Posterior vena cava (tissue), 2 donors: ENCODE results near the gene ZNF708. TPM values are rescaled to one million over a fixed set of nuclear protein-coding genes. Genes with fewer than 3 reads are reported as not detected.
"Not testable (repeated sequence)": the region's sequence is repeated elsewhere in the genome, so short reads cannot be mapped to it uniquely, and the experiment has no call there.

ENCODE experiments used
- DNase-seq: peaks from one replicate; pipeline ENCODE4 v3.0.0-alpha.2; 2020; ENCODE audit warnings: low spot score
- intact Hi-C, 2 donors: fragments of 100-400 bp; cut with DNase I; formaldehyde crosslinking; loops; one replicate each; pipeline versions ENCODE4 v1.14.1 to v1.14.2; 2022 to 2023
- long read RNA-seq, 2 donors: library from polyadenylated mRNA; unstranded; transcript quantifications; one replicate each; pipeline ENCODE4 v2.0.0, GENCODE V29; 2020 to 2021
- total RNA-seq, 2 donors: library from RNA; stranded (reverse); fragmentation: NEBNext Ultra II Directional; extraction: Animal tissue kit (Norgen Biotek cat#: 25700); gene quantifications; one replicate each; pipeline ENCODE4 v1.2.1, GENCODE V29; 2021
- donor health status: DM: yes; HTN: yes; CAD: no.
- donor health status: DM: yes; HTN: yes; CAD: no.

The ZNF708 gene
- 10 to 100 TPM; 14.1 to 14.9 TPM for total RNA-seq
- long read RNA-seq, donor 1: 0 reads
- long read RNA-seq, donor 2, partial matches to known transcripts: 1 of 3 reads
- long read RNA-seq, donor 2, other reads (novel, unspliced or antisense): 2 of 3 reads

DNA sequence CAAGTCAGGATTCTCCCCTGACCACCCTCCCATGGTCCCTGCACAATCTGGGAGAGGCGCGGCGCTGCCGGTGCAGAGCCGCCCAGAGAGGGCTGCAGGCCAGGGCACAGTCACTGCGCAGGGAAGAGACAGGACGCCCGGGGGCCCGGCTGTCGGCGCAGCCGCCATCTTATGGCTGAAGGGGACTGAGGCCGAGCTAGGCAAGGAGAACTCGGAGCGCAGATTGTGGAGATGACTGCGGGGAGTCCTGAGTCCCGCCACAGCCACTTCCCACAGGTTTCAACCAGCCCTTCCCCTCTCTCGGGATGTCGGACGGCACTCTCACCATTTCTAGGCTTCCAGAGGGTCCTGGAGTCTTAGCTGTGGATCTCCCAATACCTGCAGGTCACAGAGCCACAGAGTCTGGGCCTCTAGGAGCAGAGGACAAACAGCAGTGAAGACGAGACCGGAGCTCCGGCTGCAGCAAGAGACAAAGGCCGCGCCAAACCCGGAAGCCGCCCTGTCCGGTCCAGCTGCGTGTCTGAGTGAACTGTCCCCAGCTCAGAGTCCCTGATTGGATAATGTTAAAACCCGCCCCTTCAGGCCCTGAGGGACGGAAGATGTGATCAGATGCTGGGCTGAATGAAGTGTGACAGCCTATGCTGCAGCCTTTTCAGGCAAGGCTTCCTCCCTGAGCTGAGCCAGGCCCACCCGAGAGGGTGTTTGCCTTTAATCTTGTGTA lies at the start of gene ZNF708:
Gene ZNF708 (minus strand): TSS at position 526 of the 721 bp plus-strand sequence. CDS start 198 bp downstream, at position 328.
- intact Hi-C loops: no loop called here
- peak; percentile 96 for DNase-seq

DNA sequence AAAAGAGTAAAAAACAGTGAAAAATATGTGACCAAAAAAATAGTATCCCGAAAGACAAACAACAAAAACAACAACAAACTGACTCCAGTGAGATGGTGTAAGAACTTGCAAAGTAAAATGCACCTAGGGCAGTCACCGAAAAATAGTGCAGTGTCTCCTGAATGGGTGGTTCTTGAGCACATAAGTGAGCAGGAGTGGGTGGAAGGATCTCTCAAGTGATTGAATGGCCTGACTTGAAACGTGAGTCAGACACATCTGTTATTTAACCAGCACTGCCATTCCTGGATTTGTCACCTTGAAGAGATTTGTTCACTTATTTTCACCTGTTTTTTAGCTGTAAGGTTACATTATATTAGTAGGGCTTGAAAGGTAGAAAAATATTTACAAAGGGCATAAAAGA lies 33.1 kb upstream of the ZNF708 start:
- intact Hi-C loops: no loop called here
- no peak for DNase-seq

DNA sequence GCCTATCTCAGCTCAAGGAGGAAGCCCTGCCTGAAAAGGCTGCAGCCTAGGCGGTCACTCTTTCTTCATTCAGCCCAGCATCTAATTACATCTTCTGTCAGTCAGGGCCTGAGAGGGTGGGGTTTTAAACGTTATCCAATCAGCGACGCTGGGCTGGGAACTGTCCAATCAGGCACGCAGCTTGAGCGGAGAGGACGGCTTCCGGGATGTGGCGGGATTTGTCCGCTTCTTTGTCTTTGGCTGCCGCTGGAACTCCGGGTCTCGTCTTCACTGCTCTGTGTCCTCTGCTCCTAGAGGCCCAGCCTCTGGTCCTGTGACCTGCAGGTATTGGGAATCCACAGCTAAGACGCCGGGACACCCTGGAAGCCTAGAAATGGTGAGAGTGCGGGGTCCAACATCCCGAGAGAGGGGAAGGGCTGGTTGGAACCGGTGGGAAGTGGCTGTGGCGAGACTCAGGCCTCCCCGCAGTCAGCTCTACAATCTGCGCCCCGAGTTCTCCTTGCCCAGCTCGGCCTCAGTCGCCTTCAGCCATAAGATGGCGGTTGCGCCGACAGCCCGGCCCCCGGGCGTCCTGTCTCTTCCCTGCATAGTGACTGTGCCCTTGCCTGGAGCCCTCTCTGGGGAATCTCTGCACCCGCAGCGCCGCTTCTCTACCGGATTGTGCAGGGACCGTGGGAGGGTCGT lies 29.7 kb upstream of the ZNF708 start, which contains the start of gene ZNF738:
Gene ZNF738 (plus strand): TSS at position 233 of the 684 bp plus-strand sequence. CDS start 141 bp downstream, at position 374.
- intact Hi-C loops: no loop called here
- DNase-seq: peak; percentile 97

GRCh38 chr19:21352830-21353229 lies 23.6 kb upstream of the ZNF708 start:
- intact Hi-C loops: no loop called here
- no peak for DNase-seq

DNA sequence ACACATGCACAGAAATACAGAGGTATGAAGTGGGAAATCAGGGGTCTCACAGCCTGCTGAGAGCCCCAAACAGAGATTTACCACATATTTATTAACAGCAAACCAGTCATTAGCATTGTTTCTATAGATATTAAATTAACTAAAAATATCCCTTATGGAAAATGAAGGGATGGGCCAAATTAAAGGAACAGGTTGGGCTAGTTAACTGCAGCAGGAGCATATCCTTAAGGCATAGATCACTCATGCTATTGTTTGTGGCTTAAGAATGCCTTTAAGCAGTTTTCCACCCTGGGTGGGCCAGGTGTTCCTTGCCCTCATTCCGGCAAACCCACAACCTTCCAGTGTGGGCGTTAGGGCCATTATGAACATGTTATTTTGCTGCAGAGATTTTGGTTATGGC lies 15.6 kb upstream of the ZNF708 start:
- intact Hi-C loops, DNase-seq: not testable (repeated sequence)

GRCh38 chr19:21335721-21336120 lies 6.5 kb upstream of the ZNF708 start:
- intact Hi-C loops: no loop called here
- DNase-seq: no peak

GRCh38 chr19:21328406-21328805 lies 804 bp downstream of the ZNF708 start:
- intact Hi-C loops: no loop called here
- no peak for DNase-seq

DNA sequence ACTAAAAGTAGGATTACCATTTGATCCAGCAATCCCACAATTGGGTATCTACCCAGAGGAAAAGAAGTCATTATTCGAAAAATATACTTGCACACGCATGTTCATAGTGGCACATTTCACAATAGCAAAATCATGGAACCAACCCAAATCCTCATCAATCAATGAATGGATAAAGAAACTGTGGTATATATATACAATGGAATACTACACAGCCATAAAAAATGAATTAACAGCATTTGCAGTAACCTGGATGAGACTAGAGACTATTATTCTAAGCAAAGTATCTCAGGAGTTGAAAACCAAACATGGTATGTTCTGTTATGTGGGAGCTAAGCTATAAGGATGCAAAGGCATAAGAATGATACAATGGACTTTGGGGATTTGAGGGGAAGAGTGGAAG lies 3.0 kb downstream of the ZNF708 start:
- intact Hi-C loops: no loop called here
- no peak for DNase-seq

DNA sequence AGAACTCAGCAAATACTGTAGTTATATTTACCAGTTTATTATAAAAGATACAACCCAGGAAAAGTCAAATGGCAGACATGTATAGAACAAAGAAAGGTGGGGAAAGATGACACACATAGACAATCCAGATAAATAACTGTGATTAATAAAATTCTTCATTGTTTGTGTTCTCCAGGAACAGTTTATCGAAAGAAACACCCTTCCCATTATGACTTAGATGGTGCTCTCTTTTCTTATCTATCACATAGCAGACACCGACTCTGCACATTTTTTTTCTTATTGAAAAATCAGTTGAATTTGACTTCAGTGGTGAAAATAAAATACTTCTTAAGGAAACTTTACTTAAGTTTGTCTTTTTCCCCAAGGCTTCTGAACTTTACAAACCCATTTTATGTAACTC lies 6.2 kb downstream of the ZNF708 start:
- DNase-seq: no peak
- intact Hi-C loops: no loop called here

DNA sequence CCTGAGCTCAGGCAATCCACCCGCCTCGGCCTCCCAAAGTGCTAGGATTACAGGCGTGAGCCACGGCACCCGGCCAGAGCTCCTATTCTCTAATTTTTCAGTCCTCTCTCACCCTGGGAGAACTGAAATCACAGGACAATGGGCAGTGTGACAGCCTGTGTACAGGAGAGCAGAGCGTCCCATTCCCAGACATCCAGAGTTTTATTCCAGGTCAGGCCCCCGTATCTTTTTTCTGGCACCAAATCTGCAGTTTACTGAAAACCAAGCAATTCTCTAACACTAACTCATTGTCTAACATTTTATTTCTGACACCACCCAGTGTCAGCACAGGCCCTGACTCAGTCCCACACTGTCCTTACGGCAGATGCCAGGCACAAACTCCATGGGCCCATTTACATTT lies 6.7 kb downstream of the ZNF708 start:
- no peak for DNase-seq
- intact Hi-C loops: no loop called here

- intact Hi-C loops: no loop called here
- no peak for DNase-seq
Measured at GRCh38 chr19:21321996-21322395, 7.2 kb downstream of the ZNF708 start.

- intact Hi-C loops: no loop called here
- no peak for DNase-seq
Measured at GRCh38 chr19:21321134-21321533, 8.1 kb downstream of the ZNF708 start.

GRCh38 chr19:21317821-21318220 lies 11.4 kb downstream of the ZNF708 start:
- no peak for DNase-seq
- intact Hi-C loops: no loop called here

- DNase-seq: no peak
- intact Hi-C loops: no loop called here
Measured at GRCh38 chr19:21314676-21315075, 14.5 kb downstream of the ZNF708 start.

GRCh38 chr19:21312807-21313206 lies 16.4 kb downstream of the ZNF708 start:
- intact Hi-C loops: not testable (repeated sequence)

DNA sequence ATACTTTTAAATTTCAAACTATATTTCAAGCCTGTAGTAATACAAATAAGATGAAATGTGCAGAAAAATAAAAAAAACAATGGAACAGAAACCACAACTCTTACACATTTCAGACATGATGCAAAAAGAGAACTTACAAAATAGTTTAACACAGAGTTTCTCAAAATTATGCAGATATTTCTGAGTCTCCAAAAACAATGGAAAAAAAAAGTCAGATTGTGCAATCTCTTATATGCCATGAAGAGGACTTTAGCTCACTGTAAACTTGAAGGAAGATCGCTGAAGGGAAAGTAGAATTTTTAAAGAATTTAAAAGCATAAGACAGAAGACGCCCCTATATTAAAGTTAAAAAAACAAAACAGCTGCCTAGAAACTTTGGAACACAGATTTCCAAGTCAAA lies 20.4 kb downstream of the ZNF708 start:
- intact Hi-C loops: no loop called here

More at GRCh38 chr19:21312807-21313206, 16.4 kb downstream of the ZNF708 start:
- not testable (repeated sequence) for DNase-seq

GRCh38 chr19:21306881-21307479 lies 22.2 kb downstream of the ZNF708 start:
- DNase-seq, intact Hi-C loops: not testable (repeated sequence)

More for the DNA sequence above, 20.4 kb downstream of the ZNF708 start:
- no peak for DNase-seq

GRCh38 chr19:21293768-21294167 lies 35.4 kb downstream of the ZNF708 start:
- intact Hi-C loops, DNase-seq: not testable (repeated sequence)

DNA sequence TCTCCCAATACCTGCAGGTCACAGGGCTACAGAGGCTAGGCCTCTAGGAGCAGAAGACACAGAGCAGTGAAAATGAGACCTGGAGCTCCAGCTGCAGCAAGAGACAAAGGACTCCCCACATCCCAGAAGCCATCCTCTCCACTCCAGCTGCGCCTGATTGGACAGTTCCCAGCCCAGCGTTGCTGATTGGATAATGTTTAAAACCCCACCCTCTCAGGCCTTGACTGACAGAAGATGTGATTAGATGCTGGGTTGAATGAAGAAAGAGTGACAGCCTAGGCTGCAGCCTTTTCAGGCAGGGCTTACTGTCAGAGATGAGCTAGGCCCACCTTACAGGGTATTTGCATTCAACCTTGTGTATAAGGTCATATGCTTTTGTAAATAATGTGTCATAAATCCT lies 59.4 kb downstream of the ZNF708 start:
- intact Hi-C loops: loop anchor here in 1 of 2 donors (5.0 kb wide), 1 partner anchor 902 kb away; no protein-coding TSS in a partner anchor

GRCh38 chr19:21264891-21265290 lies 64.3 kb downstream of the ZNF708 start:
- no peak for DNase-seq
- intact Hi-C loops: loop anchor here in 1 of 2 donors (5.0 kb wide), 1 partner anchor 907 kb away; no protein-coding TSS in a partner anchor

More for the DNA sequence above, 59.4 kb downstream of the ZNF708 start:
- no peak for DNase-seq
